Measurements from ENCODE around the gene FGR. TPM values are rescaled to one million over a fixed set of nuclear protein-coding genes. Genes with fewer than 3 reads are reported as not detected.

The FGR gene
- total RNA-seq, 1 experiment from 2014 or later: not detected

- no peaks in the 10 kb centered on the region; the same call in 1 of the 2 replicates for H4K20me1 ChIP-seq (ENCODE audit: insufficient read depth)
These were observed 57.3 kb downstream of the FGR start for GRCh38 chr1:27577504-27578188.

DNA sequence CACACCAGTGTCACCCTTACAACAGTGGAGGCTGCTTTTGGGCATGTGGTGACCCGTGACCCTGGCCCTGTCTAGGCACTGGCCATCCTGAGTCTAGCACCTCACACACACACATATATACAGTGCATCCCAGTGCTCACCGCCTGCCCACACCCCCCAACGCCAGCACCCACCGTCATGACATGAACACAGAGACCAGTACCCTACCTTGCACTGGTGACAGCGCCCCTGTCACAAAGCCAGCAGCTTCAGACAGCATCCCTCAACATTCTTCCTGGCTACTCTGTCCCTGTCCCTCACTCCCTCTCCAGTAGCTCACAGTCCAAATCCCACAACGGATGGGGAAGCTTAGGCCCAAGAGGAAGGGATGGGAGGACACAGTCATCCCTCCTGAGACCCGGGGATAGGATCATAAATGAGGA is 58.2 kb downstream of the FGR start:
- ChIA-PET CTCF (interaction anchor here (0.8 kb wide), 1 partner anchor 8 kb away, joined by 3 read pairs; no protein-coding TSS in a partner anchor), POLR2A (no interaction called here), RAD21 (ENCODE audit: low non-redundant PET in 1 of 2, low total read pairs in 2 of 2, uncharacterized antibody in 2 of 2, unreplicated experiment in 2 of 2) (no interaction called here)
- BruUV-seq (replicated peaks): no TSS peak
- ATAC-seq: no peak
- no peaks in the 10 kb centered on the region for H3K9me2 ChIP-seq (ENCODE audit: insufficient read depth)
- DNase-seq (ENCODE audit: low read depth, low spot score): no peak
- H3K27ac ChIP-seq (ENCODE audit: low read depth, low read length): no peak overlapping the region
- H3K4me1 ChIP-seq (ENCODE audit: control insufficient read depth in 1 of 2, insufficient read depth in 2 of 2, low read length in 2 of 2): peaks cover 16 to 28% of the 10 kb centered on the region in 2 experiments
- H3K4me2 ChIP-seq (ENCODE audit: low read length): no peak overlapping the region
- H3K9me3 ChIP-seq (ENCODE audit: control insufficient read depth in 1 of 2, insufficient read depth in 1 of 2, low read depth in 1 of 2, low read length in 2 of 2): no peaks in the 10 kb centered on the region
- no peaks in the 10 kb centered on the region for H3K27me3 ChIP-seq (ENCODE audit: insufficient read depth, low read length)
- peaks cover 62% of the 10 kb centered on the region for H3K79me2 ChIP-seq (ENCODE audit: insufficient read depth, low read length)
- no peak overlapping the region for H2AFZ ChIP-seq (ENCODE audit: low read depth, low read length, poor library complexity, severe bottlenecking)
- intact Hi-C loops (cut with micrococcal nuclease): no loop called here
- H4K20me1 ChIP-seq (ENCODE audit: insufficient read depth): no peaks in the 10 kb centered on the region; the same call in 1 of the 2 replicates
- no peaks in the 10 kb centered on the region for H3K36me3 ChIP-seq (ENCODE audit: control insufficient read depth in 1 of 2, insufficient read depth in 2 of 2, low read length in 2 of 2)
- H3K9ac ChIP-seq (ENCODE audit: low read length): no peak overlapping the region
- no peak overlapping the region for H3K4me3 ChIP-seq (replicated peaks in 1 of 2; ENCODE audit: low read depth in 1 of 2, low read length in 2 of 2)
- no peak for TF ChIP-seq JUND (IDR thresholded peaks at IDR 0.05)
- TF ChIP-seq, protein P1, sequence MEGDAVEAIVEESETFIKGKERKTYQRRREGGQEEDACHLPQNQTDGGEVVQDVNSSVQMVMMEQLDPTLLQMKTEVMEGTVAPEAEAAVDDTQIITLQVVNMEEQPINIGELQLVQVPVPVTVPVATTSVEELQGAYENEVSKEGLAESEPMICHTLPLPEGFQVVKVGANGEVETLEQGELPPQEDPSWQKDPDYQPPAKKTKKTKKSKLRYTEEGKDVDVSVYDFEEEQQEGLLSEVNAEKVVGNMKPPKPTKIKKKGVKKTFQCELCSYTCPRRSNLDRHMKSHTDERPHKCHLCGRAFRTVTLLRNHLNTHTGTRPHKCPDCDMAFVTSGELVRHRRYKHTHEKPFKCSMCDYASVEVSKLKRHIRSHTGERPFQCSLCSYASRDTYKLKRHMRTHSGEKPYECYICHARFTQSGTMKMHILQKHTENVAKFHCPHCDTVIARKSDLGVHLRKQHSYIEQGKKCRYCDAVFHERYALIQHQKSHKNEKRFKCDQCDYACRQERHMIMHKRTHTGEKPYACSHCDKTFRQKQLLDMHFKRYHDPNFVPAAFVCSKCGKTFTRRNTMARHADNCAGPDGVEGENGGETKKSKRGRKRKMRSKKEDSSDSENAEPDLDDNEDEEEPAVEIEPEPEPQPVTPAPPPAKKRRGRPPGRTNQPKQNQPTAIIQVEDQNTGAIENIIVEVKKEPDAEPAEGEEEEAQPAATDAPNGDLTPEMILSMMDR (IDR thresholded peaks at IDR 0.05 in 2 of 3, conservative IDR thresholded peaks at IDR 0.05 in 1 of 3; ENCODE audit: borderline replicate concordance in 1 of 3, insufficient read depth in 1 of 3, low read depth in 2 of 3, low read length in 2 of 3): no peak
- no peak for TF ChIP-seq FOSL1 (IDR thresholded peaks at IDR 0.05; ENCODE audit: low read depth)
- no peak for TF ChIP-seq ELF1 (IDR thresholded peaks at IDR 0.05; ENCODE audit: borderline replicate concordance, low read depth)
- no peak for TF ChIP-seq EGR1 (IDR thresholded peaks at IDR 0.05; ENCODE audit: low read depth)
- TF ChIP-seq RAD21 (IDR thresholded peaks at IDR 0.05; ENCODE audit: low read depth): no peak
- TF ChIP-seq ZBTB33 (IDR thresholded peaks at IDR 0.05; ENCODE audit: extremely low read depth, insufficient replicate concordance, low read length): no peak
- no peak for TF ChIP-seq POLR2AphosphoS5 (IDR thresholded peaks at IDR 0.05; ENCODE audit: low read depth, low read length)
- no peak for TF ChIP-seq SIN3A (IDR thresholded peaks at IDR 0.05; ENCODE audit: low read depth)

More at GRCh38 chr1:27577504-27578188, 57.3 kb downstream of the FGR start:
- ChIA-PET POLR2A (interaction anchor here (0.6 kb wide), 1 partner anchor 765 kb away, joined by 3 read pairs; no protein-coding TSS in a partner anchor), RAD21 (ENCODE audit: low non-redundant PET in 1 of 2, low total read pairs in 2 of 2, uncharacterized antibody in 2 of 2, unreplicated experiment in 2 of 2) (no interaction called here), CTCF (interaction anchor here (0.8 to 1.3 kb wide), 2 partner anchors 8 to 9 kb away, joined by 3 read pairs; no protein-coding TSS in a partner anchor)
- BruUV-seq (replicated peaks): no TSS peak
- no peak overlapping the region for H3K4me2 ChIP-seq (ENCODE audit: low read length)
- H3K9me3 ChIP-seq (ENCODE audit: control insufficient read depth in 1 of 2, insufficient read depth in 1 of 2, low read depth in 1 of 2, low read length in 2 of 2): no peaks in the 10 kb centered on the region
- H3K36me3 ChIP-seq (ENCODE audit: control insufficient read depth in 1 of 2, insufficient read depth in 2 of 2, low read length in 2 of 2): no peaks in the 10 kb centered on the region
- peaks cover 54% of the 10 kb centered on the region for H3K79me2 ChIP-seq (ENCODE audit: insufficient read depth, low read length)
- no peak overlapping the region for H3K4me3 ChIP-seq (replicated peaks in 1 of 2; ENCODE audit: low read depth in 1 of 2, low read length in 2 of 2)
- DNase-seq (ENCODE audit: low read depth, low spot score) (no peak), ATAC-seq (no peak)
- H3K9ac ChIP-seq (ENCODE audit: low read length): no peak overlapping the region
- peaks cover 8 to 19% of the 10 kb centered on the region in 2 experiments; a peak in 3 of 4 replicates for H3K4me1 ChIP-seq (ENCODE audit: control insufficient read depth in 1 of 2, insufficient read depth in 2 of 2, low read length in 2 of 2)
- intact Hi-C loops (cut with micrococcal nuclease): no loop called here
- no peaks in the 10 kb centered on the region for H3K27me3 ChIP-seq (ENCODE audit: insufficient read depth, low read length)
- TF ChIP-seq SP1 (IDR thresholded peaks at IDR 0.05; ENCODE audit: low read depth) (no peak), SRF (IDR thresholded peaks at IDR 0.05; ENCODE audit: low read depth) (no peak), ELF1 (IDR thresholded peaks at IDR 0.05; ENCODE audit: borderline replicate concordance, low read depth) (no peak), RAD21 (IDR thresholded peaks at IDR 0.05; ENCODE audit: low read depth) (no peak), JUND (IDR thresholded peaks at IDR 0.05) (no peak), CBX3 (IDR thresholded peaks at IDR 0.05; ENCODE audit: low read depth) (no peak), YY1 (IDR thresholded peaks at IDR 0.05; ENCODE audit: extremely low read depth, insufficient replicate concordance, low read depth, low read length) (no peak), ATF3 (IDR thresholded peaks at IDR 0.05) (no peak), SIN3A (IDR thresholded peaks at IDR 0.05; ENCODE audit: low read depth) (no peak), EZH2phosphoT487 (IDR thresholded peaks at IDR 0.05; ENCODE audit: borderline replicate concordance) (no peak)
- no peaks in the 10 kb centered on the region for H3K9me2 ChIP-seq (ENCODE audit: insufficient read depth)
- H3K27ac ChIP-seq (ENCODE audit: low read depth, low read length): no peak overlapping the region
- H2AFZ ChIP-seq (ENCODE audit: low read depth, low read length, poor library complexity, severe bottlenecking): no peak overlapping the region
